IPS DF 6.9 (cell line): ENCODE data around the gene COL5A2.

Experiments used
- DNase-seq: peaks from one replicate; pipeline ENCODE4 v3.0.0-alpha.2; 2013; ENCODE audit warnings: low read depth, low spot score
- H3K27ac ChIP-seq: one replicate; pipeline ENCODE4 v1.5.1; 2013; ENCODE audit warnings: low read length, control low read depth
- H3K27me3 ChIP-seq: 2 replicates; pipeline ENCODE4 v1.6.1; 2013; ENCODE audit warnings: mild to moderate bottlenecking, low read length; ENCODE audit not compliant: control insufficient read depth, insufficient read depth
- H3K36me3 ChIP-seq: 2 replicates; pipeline ENCODE4 v1.6.1; 2013; ENCODE audit warnings: low read length; ENCODE audit not compliant: control insufficient read depth, insufficient read depth
- H3K4me1 ChIP-seq: 2 replicates; pipeline ENCODE4 v1.6.1; 2013; ENCODE audit warnings: low read length; ENCODE audit not compliant: control insufficient read depth, insufficient read depth
- H3K4me3 ChIP-seq: 2 replicates; pipeline ENCODE4 v1.5.1; 2013; ENCODE audit warnings: mild to moderate bottlenecking, low read length
- H3K9me3 ChIP-seq: 2 replicates; pipeline ENCODE4 v1.6.1; 2013; ENCODE audit warnings: low read length, inconsistent platforms; ENCODE audit not compliant: control insufficient read depth, insufficient read depth
- WGBS: extraction: QIAGEN DNeasy Blood & Tissue Kit; methylation state at CpG from one replicate; pipeline ENCODE4 v1.1.7; 2013; ENCODE audit warnings: mixed read lengths, missing lambda C conversion rate; ENCODE audit not compliant: insufficient read length, insufficient coverage; 5-methylcytosine and 5-hydroxymethylcytosine counted together

The COL5A2 gene

DNA sequence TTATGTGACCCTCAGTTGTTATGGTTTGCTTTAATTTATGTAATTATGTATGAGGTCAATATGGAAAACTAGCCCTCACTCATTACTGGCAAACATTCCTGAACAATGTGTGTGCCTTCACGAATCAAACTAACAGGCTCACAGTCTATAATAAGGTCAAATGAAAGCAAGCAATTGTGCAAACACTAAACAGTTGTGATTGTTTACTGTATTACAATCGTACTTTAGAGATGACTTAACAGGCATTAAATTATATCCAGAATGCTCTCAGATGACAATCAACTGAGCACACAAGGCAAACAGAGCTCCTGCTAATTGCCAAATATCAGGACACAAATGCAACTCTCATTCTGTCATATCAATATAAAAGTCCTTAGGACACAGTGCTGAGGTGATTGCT lies 29.5 kb downstream of the COL5A2 start:
- WGBS = no CpG with 5 or more reads among the region's 2 CpGs
- H3K4me3 ChIP-seq = no peak overlapping the region
- no peaks in the 10 kb centered on the region for H3K4me1 ChIP-seq
- H3K27me3 ChIP-seq = no peaks in the 10 kb centered on the region
- no peak overlapping the region for H3K27ac ChIP-seq
- no peaks in the 10 kb centered on the region for H3K36me3 ChIP-seq
- H3K9me3 ChIP-seq = no peaks in the 10 kb centered on the region; the same call in 1 of the 2 replicates
- DNase-seq = no peak

DNA sequence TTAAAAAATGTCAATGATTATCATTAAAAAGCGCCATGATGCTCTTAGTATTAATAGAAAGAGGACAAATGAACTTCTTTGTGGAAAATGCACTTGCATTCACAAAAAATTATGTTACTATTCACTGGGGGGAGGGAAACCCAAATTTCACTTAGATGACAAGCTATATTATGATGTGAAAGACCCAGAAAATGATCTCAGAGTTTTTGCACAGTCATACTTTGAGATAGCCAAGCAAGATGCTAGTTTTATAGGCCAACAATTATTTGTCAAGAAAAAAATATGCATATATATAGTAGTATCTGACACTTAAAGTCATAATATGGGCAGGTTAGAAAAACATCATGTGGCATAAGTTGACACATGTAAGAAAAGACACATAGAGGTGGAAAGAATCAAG lies 31.6 kb downstream of the COL5A2 start:
- no CpG with 5 or more reads among the region's 1 CpG for WGBS
- no peak overlapping the region for H3K27ac ChIP-seq
- H3K36me3 ChIP-seq = no peaks in the 10 kb centered on the region
- DNase-seq = no peak
- no peaks in the 10 kb centered on the region for H3K9me3 ChIP-seq
- no peaks in the 10 kb centered on the region for H3K4me1 ChIP-seq
- no peaks in the 10 kb centered on the region for H3K27me3 ChIP-seq
- H3K4me3 ChIP-seq = no peak overlapping the region

DNA sequence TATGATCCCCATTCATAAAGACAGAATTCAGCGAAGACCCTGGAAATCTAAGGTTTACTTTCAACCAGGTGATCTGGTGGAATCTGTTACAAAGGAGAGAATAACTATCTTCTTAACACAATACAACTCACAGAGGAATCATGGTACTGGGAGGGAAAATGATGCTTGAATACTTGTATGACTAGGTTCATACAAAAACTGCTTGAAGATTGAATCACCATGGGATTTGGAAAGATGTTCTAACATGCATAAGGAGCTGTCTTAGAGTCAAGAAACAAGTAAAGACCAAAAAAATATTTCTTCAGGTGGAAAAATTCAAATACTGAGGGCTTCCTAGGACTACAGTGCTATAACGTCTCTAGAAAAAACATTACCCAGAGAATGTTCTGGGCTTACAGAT lies 32.2 kb downstream of the COL5A2 start:
- Histone ChIP-seq H3K4me3 (no peak overlapping the region), H3K9me3 (no peaks in the 10 kb centered on the region), H3K27me3 (no peaks in the 10 kb centered on the region), H3K4me1 (no peaks in the 10 kb centered on the region), H3K36me3 (no peaks in the 10 kb centered on the region), H3K27ac (no peak overlapping the region)
- no CpG with 5 or more reads among the region's 2 CpGs for WGBS
- no peak for DNase-seq

DNA sequence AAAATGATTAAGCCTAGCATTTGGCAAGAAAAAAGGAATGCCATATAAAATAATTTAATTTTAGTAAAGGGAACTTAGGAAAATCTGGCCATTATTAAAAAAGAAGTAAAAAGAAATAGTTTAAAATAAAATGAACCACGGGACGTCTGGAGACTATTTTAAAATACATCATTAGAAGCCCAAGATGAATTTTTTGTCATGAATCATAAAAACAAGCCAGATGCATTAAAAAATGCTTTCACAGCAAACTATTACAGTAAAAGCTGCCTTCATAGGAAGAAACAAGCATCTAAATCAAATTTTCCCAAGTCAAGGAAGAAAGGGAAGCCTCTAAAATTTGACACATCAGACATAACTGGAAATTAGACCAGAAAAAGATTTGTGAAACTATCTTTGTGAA lies 33.0 kb downstream of the COL5A2 start:
- H3K27ac ChIP-seq = no peak overlapping the region
- DNase-seq = no peak
- H3K9me3 ChIP-seq = no peaks in the 10 kb centered on the region
- no peaks in the 10 kb centered on the region for H3K27me3 ChIP-seq
- no peaks in the 10 kb centered on the region for H3K4me1 ChIP-seq
- WGBS = no CpG with 5 or more reads among the region's 2 CpGs
- H3K4me3 ChIP-seq = no peak overlapping the region
- H3K36me3 ChIP-seq = no peaks in the 10 kb centered on the region

- Histone ChIP-seq H3K27ac (no peak overlapping the region), H3K4me3 (no peak overlapping the region), H3K36me3 (no peaks in the 10 kb centered on the region), H3K27me3 (no peaks in the 10 kb centered on the region), H3K9me3 (no peaks in the 10 kb centered on the region), H3K4me1 (no peaks in the 10 kb centered on the region)
- WGBS = no CpG with 5 or more reads among the region's 3 CpGs
- DNase-seq = no peak
These were observed 34.8 kb downstream of the COL5A2 start for GRCh38 chr2:189144700-189145211.

- Histone ChIP-seq H3K9me3 (no peaks in the 10 kb centered on the region), H3K4me1 (no peaks in the 10 kb centered on the region), H3K27me3 (no peaks in the 10 kb centered on the region), H3K27ac (no peak overlapping the region), H3K36me3 (no peaks in the 10 kb centered on the region), H3K4me3 (no peak overlapping the region)
- DNase-seq = no peak
- WGBS = no CpG with 5 or more reads among the region's 2 CpGs
These were observed 35.6 kb downstream of the COL5A2 start for GRCh38 chr2:189143925-189144324.

- no peak overlapping the region for H3K27ac ChIP-seq
- H3K4me1 ChIP-seq = no peaks in the 10 kb centered on the region
- peak; percentile 45 for DNase-seq
- no peaks in the 10 kb centered on the region for H3K9me3 ChIP-seq
- WGBS = no CpG with 5 or more reads among the region's 4 CpGs
- no peaks in the 10 kb centered on the region for H3K27me3 ChIP-seq
- no peaks in the 10 kb centered on the region for H3K36me3 ChIP-seq
- H3K4me3 ChIP-seq = no peak overlapping the region
These were observed 36.4 kb downstream of the COL5A2 start for GRCh38 chr2:189142893-189143759.

GRCh38 chr2:189138800-189139199 lies 40.8 kb downstream of the COL5A2 start:
- no peak for DNase-seq
- WGBS = no CpG with 5 or more reads among the region's 5 CpGs
- no peaks in the 10 kb centered on the region for H3K36me3 ChIP-seq
- no peak overlapping the region for H3K4me3 ChIP-seq
- H3K4me1 ChIP-seq = no peaks in the 10 kb centered on the region
- no peaks in the 10 kb centered on the region for H3K9me3 ChIP-seq
- H3K27me3 ChIP-seq = no peaks in the 10 kb centered on the region
- no peak overlapping the region for H3K27ac ChIP-seq

GRCh38 chr2:189137519-189137918 lies 42.0 kb downstream of the COL5A2 start:
- WGBS = no CpG with 5 or more reads among the region's 1 CpG
- Histone ChIP-seq H3K9me3 (no peaks in the 10 kb centered on the region), H3K4me1 (no peaks in the 10 kb centered on the region), H3K27me3 (no peaks in the 10 kb centered on the region), H3K4me3 (no peak overlapping the region), H3K27ac (no peak overlapping the region), H3K36me3 (no peaks in the 10 kb centered on the region)
- no peak for DNase-seq

DNA sequence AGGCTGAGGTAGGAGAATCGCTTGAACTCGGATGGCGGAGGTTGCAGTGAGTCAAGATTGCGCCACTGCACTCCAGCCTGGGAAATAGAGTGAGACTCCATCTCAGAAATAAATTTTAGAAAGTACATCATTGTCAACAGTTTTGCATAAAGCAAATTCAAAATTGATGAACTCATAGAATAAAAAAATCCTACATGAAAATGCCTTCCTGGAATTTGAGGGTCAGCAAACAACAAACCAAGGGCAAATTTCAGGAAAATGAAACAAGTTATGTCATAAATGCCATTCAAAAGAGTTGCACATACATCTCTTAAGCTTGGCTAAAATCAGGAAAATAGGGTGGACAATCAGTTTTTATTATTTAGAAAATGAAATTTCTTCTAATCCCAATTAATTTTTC lies 45.1 kb downstream of the COL5A2 start:
- H3K4me3 ChIP-seq = no peak overlapping the region
- no peaks in the 10 kb centered on the region for H3K4me1 ChIP-seq
- H3K9me3 ChIP-seq = no peaks in the 10 kb centered on the region
- DNase-seq = no peak
- WGBS = no CpG with 5 or more reads among the region's 4 CpGs
- no peaks in the 10 kb centered on the region for H3K36me3 ChIP-seq
- no peak overlapping the region for H3K27ac ChIP-seq
- no peaks in the 10 kb centered on the region for H3K27me3 ChIP-seq

GRCh38 chr2:189131991-189132390 lies 47.6 kb downstream of the COL5A2 start:
- H3K9me3 ChIP-seq = no peaks in the 10 kb centered on the region
- no peaks in the 10 kb centered on the region for H3K36me3 ChIP-seq
- no peaks in the 10 kb centered on the region for H3K4me1 ChIP-seq
- H3K27me3 ChIP-seq = no peaks in the 10 kb centered on the region
- no peak for DNase-seq
- WGBS = no CpG with 5 or more reads among the region's 3 CpGs
- H3K4me3 ChIP-seq = no peak overlapping the region
- no peak overlapping the region for H3K27ac ChIP-seq
